H9 (cell line): Measurements from ENCODE around the gene TAAR2. TPM values are rescaled to one million over a fixed set of nuclear protein-coding genes. Genes with fewer than 3 reads are reported as not detected.

Source experiments
- DNase-seq: peaks from one replicate; pipeline ENCODE4 v3.0.0-alpha.2; 2017
- H2AFZ ChIP-seq: one replicate; pipeline ENCODE4 v1.6.1; 2013; ENCODE audit warnings: mild to moderate bottlenecking, low read length, control low read depth, moderate library complexity
- H2AK5ac ChIP-seq: 2 replicates; pipeline ENCODE4 v1.6.1; 2013; ENCODE audit warnings: low read length, control low read depth, mixed read lengths; ENCODE audit not compliant: insufficient read length
- H2BK120ac ChIP-seq: one replicate; pipeline ENCODE4 v1.6.1; 2013; ENCODE audit warnings: low read depth, mild to moderate bottlenecking, low read length, control low read depth, inconsistent platforms; ENCODE audit not compliant: poor library complexity, severe bottlenecking
- H2BK12ac ChIP-seq: 2 replicates; pipeline ENCODE4 v1.6.1; 2013; ENCODE audit warnings: low read length, control low read depth, mixed read lengths, low read depth; ENCODE audit not compliant: insufficient read length
- H2BK15ac ChIP-seq: 2 replicates; pipeline ENCODE4 v1.6.1; 2013; ENCODE audit warnings: low read depth, low read length, control low read depth
- H2BK20ac ChIP-seq: one replicate; pipeline ENCODE4 v1.6.1; 2013; ENCODE audit warnings: low read depth, mild to moderate bottlenecking, low read length, control low read depth, inconsistent platforms; ENCODE audit not compliant: poor library complexity, severe bottlenecking
- H2BK5ac ChIP-seq: 2 replicates; pipeline ENCODE4 v1.6.1; 2013; ENCODE audit warnings: low read length, control low read depth, mixed read lengths; ENCODE audit not compliant: insufficient read length
- H3K14ac ChIP-seq: 2 replicates; pipeline ENCODE4 v1.6.1; 2013; ENCODE audit warnings: low read length, control low read depth; ENCODE audit not compliant: insufficient read depth
- H3K18ac ChIP-seq: 2 replicates; pipeline ENCODE4 v1.6.1; 2013; ENCODE audit warnings: low read depth, mild to moderate bottlenecking, mixed read lengths, low read length, control low read depth; ENCODE audit not compliant: insufficient read length
- H3K23ac ChIP-seq: 2 replicates; pipeline ENCODE4 v1.6.1; 2013; ENCODE audit warnings: low read length, control low read depth, mixed read lengths, low read depth; ENCODE audit not compliant: insufficient read length
- H3K23me2 ChIP-seq: 2 replicates; pipeline ENCODE4 v1.6.1; 2013; ENCODE audit warnings: low read depth, mild to moderate bottlenecking, mixed read lengths, low read length, control low read depth; ENCODE audit not compliant: insufficient read length, poor library complexity, severe bottlenecking
- H3K27ac ChIP-seq: 2 replicates; pipeline ENCODE4 v1.5.1; 2013; ENCODE audit warnings: low read length, control low read depth, mixed read lengths, low read depth; ENCODE audit not compliant: insufficient read length
- H3K27me3 ChIP-seq: 2 replicates; pipeline ENCODE4 v1.6.1; 2013; ENCODE audit warnings: low read length, control low read depth, inconsistent platforms; ENCODE audit not compliant: insufficient read depth
- H3K4ac ChIP-seq: 2 replicates; pipeline ENCODE4 v1.6.1; 2013; ENCODE audit warnings: low read depth, mild to moderate bottlenecking, control low read depth, inconsistent platforms, low read length, moderate library complexity
- H3K4me1 ChIP-seq: 2 replicates; pipeline ENCODE4 v1.6.1; 2013; ENCODE audit warnings: low read length, control low read depth, inconsistent platforms; ENCODE audit not compliant: insufficient read depth
- H3K4me2 ChIP-seq: 2 replicates; pipeline ENCODE4 v1.6.1; 2013; ENCODE audit warnings: low read length, control low read depth, mixed read lengths; ENCODE audit not compliant: insufficient read length, insufficient read depth
- H3K56ac ChIP-seq: 2 replicates; pipeline ENCODE4 v1.6.1; 2013; ENCODE audit warnings: low read depth, mild to moderate bottlenecking, mixed read lengths, low read length, control low read depth; ENCODE audit not compliant: insufficient read length
- H3K79me1 ChIP-seq: 2 replicates; pipeline ENCODE4 v1.6.1; 2013; ENCODE audit warnings: low read depth, mild to moderate bottlenecking, moderate library complexity, low read length, control low read depth, inconsistent platforms; ENCODE audit not compliant: insufficient read depth, poor library complexity, severe bottlenecking
- H3K79me2 ChIP-seq: 2 replicates; pipeline ENCODE4 v1.6.1; 2013; ENCODE audit warnings: low read length, control low read depth, inconsistent platforms; ENCODE audit not compliant: insufficient read depth
- H3K9ac ChIP-seq: 2 replicates; pipeline ENCODE4 v1.6.1; 2013; ENCODE audit warnings: low read length, control low read depth, mixed read lengths; ENCODE audit not compliant: insufficient read length; ENCODE audit errors: extremely low read depth
- H3K9me3 ChIP-seq: one replicate; pipeline ENCODE4 v1.6.1; 2013; ENCODE audit warnings: low read depth, low read length, inconsistent platforms; ENCODE audit not compliant: control insufficient read depth
- H3T11ph ChIP-seq: one replicate; pipeline ENCODE4 v1.6.1; 2013; ENCODE audit warnings: mild to moderate bottlenecking, low read length, control low read depth, inconsistent platforms
- H4K20me1 ChIP-seq: one replicate; pipeline ENCODE4 v1.6.1; 2013; ENCODE audit not compliant: control insufficient read depth, insufficient read length, insufficient read depth
- H4K5ac ChIP-seq: 2 replicates; pipeline ENCODE4 v1.6.1; 2013; ENCODE audit warnings: low read depth, mild to moderate bottlenecking, mixed read lengths, low read length, control low read depth; ENCODE audit not compliant: insufficient read length
- H4K8ac ChIP-seq: replicated peaks from 2 replicates; pipeline ENCODE4 v1.6.1; 2013; ENCODE audit warnings: low read length, control low read depth, mixed read lengths, low read depth; ENCODE audit not compliant: insufficient read length
- H4K91ac ChIP-seq: 2 replicates; pipeline ENCODE4 v1.6.1; 2013; ENCODE audit warnings: low read depth, mild to moderate bottlenecking, moderate library complexity, mixed read lengths, low read length, control low read depth; ENCODE audit not compliant: insufficient read length
- H3K27ac Mint-ChIP-seq, 3 experiments: 2 replicates in 2 of 3; 3 replicates in 1 of 3; pipeline ENCODE4 v1.8.0; 2020 to 2021; ENCODE audit warnings: mixed read lengths in 3 of 3, mild to moderate bottlenecking in 1 of 3, moderate library complexity in 1 of 3
- H3K27me3 Mint-ChIP-seq: 2 replicates; pipeline ENCODE4 v1.8.0; 2021; ENCODE audit warnings: low read depth, mild to moderate bottlenecking, moderate library complexity, mixed read lengths
- H3K36me3 Mint-ChIP-seq, 3 experiments: 2 replicates in 2 of 3; 3 replicates in 1 of 3; pipeline ENCODE4 v1.8.0; 2020 to 2021; ENCODE audit warnings: low read depth in 3 of 3, mixed read lengths in 3 of 3; ENCODE audit not compliant: insufficient read depth in 1 of 3
- H3K4me1 Mint-ChIP-seq, 2 experiments: 2 replicates each; pipeline ENCODE4 v1.8.0; 2020; ENCODE audit warnings: mixed read lengths in 2 of 2
- H3K4me3 Mint-ChIP-seq, 2 experiments: 2 replicates in 1 of 2; 3 replicates in 1 of 2; pipeline ENCODE4 v1.8.0; 2020 to 2021; ENCODE audit warnings: mild to moderate bottlenecking in 2 of 2, mixed read lengths in 2 of 2, moderate library complexity in 1 of 2
- H3K9me3 Mint-ChIP-seq, 2 experiments: 2 replicates in 1 of 2; 3 replicates in 1 of 2; pipeline ENCODE4 v1.8.0; 2020; ENCODE audit warnings: mild to moderate bottlenecking in 2 of 2, mixed read lengths in 2 of 2, moderate library complexity in 1 of 2
- CTCF ChIP-seq: fragments of 200-600 bp; sonication (generic); conservative IDR thresholded peaks from 3 replicates; pipeline ENCODE4 v1.8.0; 2021; ENCODE audit warnings: antibody characterized with exemption, mild to moderate bottlenecking
- WGBS: extraction: QIAGEN DNeasy Blood & Tissue Kit; methylation state at CpG from one replicate; pipeline ENCODE4 v1.1.7; 2013; ENCODE audit warnings: missing lambda C conversion rate, low lambda C conversion rate, mixed read lengths; ENCODE audit not compliant: insufficient read length; ENCODE audit errors: extremely low coverage; 5-methylcytosine and 5-hydroxymethylcytosine counted together
- total RNA-seq: library from RNA; stranded (reverse); gene quantifications from 2 replicates; pipeline ENCODE4 v1.2.1, GENCODE V29; 2021

TAAR2 gene
- total RNA-seq, 1 experiment from 2014 or later, result not detected

- H2BK15ac ChIP-seq, result no peak overlapping the region
- TF ChIP-seq CTCF, result no peak
- no peak overlapping the region for H3T11ph ChIP-seq
- H3K79me1 ChIP-seq, result no peaks in the 10 kb centered on the region
- H2BK5ac ChIP-seq, result no peak overlapping the region
- H3K4me1 ChIP-seq, result no peaks in the 10 kb centered on the region
- H2BK20ac ChIP-seq, result no peak overlapping the region
- H3K4me3 Mint-ChIP-seq, result no peak overlapping the region
- no peak for DNase-seq
- peaks cover 8 to 11% of the 10 kb centered on the region in 2 experiments for H3K4me1 Mint-ChIP-seq
- H3K27ac ChIP-seq, result no peak overlapping the region
- no peak overlapping the region for H2BK120ac ChIP-seq
- H2AFZ ChIP-seq, result no peak overlapping the region
- no peak overlapping the region for H3K4ac ChIP-seq
- WGBS, result no CpG with 5 or more reads among the region's 1 CpG
- H3K23me2 ChIP-seq, result no peaks in the 10 kb centered on the region
- no peak overlapping the region for H4K8ac ChIP-seq
- H2AK5ac ChIP-seq, result no peak overlapping the region
- no peak overlapping the region for H3K9ac ChIP-seq
- H3K14ac ChIP-seq, result no peak overlapping the region
- no peaks in the 10 kb centered on the region for H4K20me1 ChIP-seq
- H3K23ac ChIP-seq, result no peak overlapping the region
- H2BK12ac ChIP-seq, result no peak overlapping the region
- no peaks in the 10 kb centered on the region for H3K9me3 ChIP-seq
- no peaks in the 10 kb centered on the region for H3K79me2 ChIP-seq
- H3K27ac Mint-ChIP-seq, result peak overlapping the region in 1 of 3 experiments; percentile 20; a peak in 1 of 7 replicates
- H4K5ac ChIP-seq, result no peak overlapping the region
- no peaks in the 10 kb centered on the region; the same call in 1 of the 2 replicates for H3K27me3 Mint-ChIP-seq
- no peaks in the 10 kb centered on the region for H3K36me3 Mint-ChIP-seq
- no peak overlapping the region for H3K4me2 ChIP-seq
- H3K56ac ChIP-seq, result no peak overlapping the region
- H3K9me3 Mint-ChIP-seq, result no peaks in the 10 kb centered on the region
- no peak overlapping the region for H3K18ac ChIP-seq
- no peaks in the 10 kb centered on the region for H3K27me3 ChIP-seq
- H4K91ac ChIP-seq, result no peak overlapping the region
Observed at GRCh38 chr6:132616677-132617076, 7.4 kb downstream of the TAAR2 start.
